Lung (tissue), 12 donors: ENCODE measurements around the gene RPRM. TPM values are rescaled to one million over a fixed set of nuclear protein-coding genes. Genes with fewer than 3 reads are reported as not detected.

ENCODE experiments used
- ATAC-seq: fragments of 200-7000 bp; cut with Tn5 transposase; one replicate; pipeline ENCODE4 v1.9.1; 2020; ENCODE audit warnings: moderate number of reproducible peaks; ENCODE audit not compliant: insufficient read depth, low FRiP score
- DNase-seq, 3 donors: peaks; one replicate each; pipeline ENCODE4 v3.0.0-alpha.2; 2013 to 2017
- H3K27ac ChIP-seq, 2 donors: one replicate each; pipeline ENCODE4 v1.5.1; 2013; ENCODE audit warnings: mild to moderate bottlenecking in 2 of 2, moderate library complexity in 2 of 2, control low read depth in 1 of 2, inconsistent platforms in 1 of 2, low read depth in 1 of 2, low read length in 1 of 2
- H3K27me3 ChIP-seq, 3 donors: one replicate each; pipeline ENCODE4 v1.5.1; 2013; ENCODE audit warnings: low read length in 2 of 3; ENCODE audit not compliant: control insufficient read depth in 3 of 3, insufficient read depth in 3 of 3
- H3K36me3 ChIP-seq, 4 donors: one replicate each; pipeline ENCODE4 v1.5.1; 2013; ENCODE audit warnings: low read length in 4 of 4, mild to moderate bottlenecking in 1 of 4, moderate library complexity in 1 of 4; ENCODE audit not compliant: control insufficient read depth in 4 of 4, insufficient read depth in 4 of 4
- H3K4me1 ChIP-seq, 5 donors: one replicate each; pipeline ENCODE4 v1.5.1; 2013; ENCODE audit warnings: low read length in 5 of 5, mild to moderate bottlenecking in 2 of 5, moderate library complexity in 1 of 5; ENCODE audit not compliant: control insufficient read depth in 5 of 5, insufficient read depth in 5 of 5
- H3K4me3 ChIP-seq: one replicate; pipeline ENCODE4 v1.5.1; 2013; ENCODE audit warnings: mild to moderate bottlenecking, control low read depth, moderate library complexity
- H3K9ac ChIP-seq, 2 donors: one replicate each; pipeline ENCODE4 v1.5.1; 2013; ENCODE audit warnings: low read length in 2 of 2, control low read depth in 1 of 2; ENCODE audit not compliant: insufficient read depth in 1 of 2
- H3K9me3 ChIP-seq, 4 donors: one replicate each; pipeline ENCODE4 v1.5.1; 2013; ENCODE audit warnings: low read length in 3 of 4, mild to moderate bottlenecking in 1 of 4, moderate library complexity in 1 of 4; ENCODE audit not compliant: control insufficient read depth in 4 of 4, insufficient read depth in 3 of 4
- WGBS, 2 donors: extraction: QIAGEN DNeasy Blood & Tissue Kit; methylation state at CpG; one replicate each; pipeline ENCODE4 v1.1.7; 2013; 5-methylcytosine and 5-hydroxymethylcytosine counted together
- polyA plus RNA-seq, 2 donors: library from polyadenylated mRNA; stranded (reverse); fragments of 200-250 nt; gene quantifications; one replicate each; pipeline ENCODE4 v1.2.1, GENCODE V29; 2013
- total RNA-seq, 2 donors: library from RNA; depleted of rRNA in 1 of 2; stranded (reverse); fragments of >200 nt in 1 of 2; gene quantifications; one replicate each; pipeline ENCODE4 v1.2.1, GENCODE V29; 2014 to 2021
- TF ChIP-seq, protein P1 (sequence below): IDR thresholded peaks from 2 replicates; pipeline ENCODE4 v1.5.1; 2012; ENCODE audit warnings: mild to moderate bottlenecking; ENCODE audit errors: control extremely low read depth, extremely low read depth
- donor health status: control.
- donor health status: control.
- donor health status: Bipolar disorder and iron deficiency.
- donor health status: healthy.
- donor health status: DM: yes; HTN: yes; CAD: no.

Gene RPRM
- total and polyA plus RNA-seq, 4 donors: 0.50 to 1.9 (median 1.1) TPM

DNA sequence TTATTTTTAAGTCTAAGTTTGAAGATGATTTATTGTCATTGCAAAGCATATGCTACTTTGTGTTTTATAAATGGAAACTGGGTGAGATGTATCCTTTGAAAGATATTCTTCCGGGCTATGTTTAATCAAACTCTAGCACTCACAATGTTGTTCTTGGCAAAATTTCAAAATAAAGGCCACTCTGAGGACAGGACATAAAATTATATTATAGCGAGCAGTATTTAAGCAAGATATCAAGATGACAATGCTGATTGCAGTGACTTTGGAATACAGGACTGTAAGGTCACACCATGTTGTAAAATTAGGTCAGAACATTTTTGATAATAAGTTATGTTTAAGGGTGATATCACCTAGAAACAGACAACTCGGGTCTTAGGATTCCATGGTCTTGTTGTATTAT is 14.2 kb downstream of the RPRM start:
- H3K27me3 ChIP-seq: peaks cover 0 to 6% (median 2%) of the 10 kb centered on the region in 3 donors
- 39 to 62% methylated on average over 3 of the region's 3 CpGs for WGBS, 2 donors
- TF ChIP-seq, protein P1, sequence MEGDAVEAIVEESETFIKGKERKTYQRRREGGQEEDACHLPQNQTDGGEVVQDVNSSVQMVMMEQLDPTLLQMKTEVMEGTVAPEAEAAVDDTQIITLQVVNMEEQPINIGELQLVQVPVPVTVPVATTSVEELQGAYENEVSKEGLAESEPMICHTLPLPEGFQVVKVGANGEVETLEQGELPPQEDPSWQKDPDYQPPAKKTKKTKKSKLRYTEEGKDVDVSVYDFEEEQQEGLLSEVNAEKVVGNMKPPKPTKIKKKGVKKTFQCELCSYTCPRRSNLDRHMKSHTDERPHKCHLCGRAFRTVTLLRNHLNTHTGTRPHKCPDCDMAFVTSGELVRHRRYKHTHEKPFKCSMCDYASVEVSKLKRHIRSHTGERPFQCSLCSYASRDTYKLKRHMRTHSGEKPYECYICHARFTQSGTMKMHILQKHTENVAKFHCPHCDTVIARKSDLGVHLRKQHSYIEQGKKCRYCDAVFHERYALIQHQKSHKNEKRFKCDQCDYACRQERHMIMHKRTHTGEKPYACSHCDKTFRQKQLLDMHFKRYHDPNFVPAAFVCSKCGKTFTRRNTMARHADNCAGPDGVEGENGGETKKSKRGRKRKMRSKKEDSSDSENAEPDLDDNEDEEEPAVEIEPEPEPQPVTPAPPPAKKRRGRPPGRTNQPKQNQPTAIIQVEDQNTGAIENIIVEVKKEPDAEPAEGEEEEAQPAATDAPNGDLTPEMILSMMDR: no peak
- no peaks in the 10 kb centered on the region for H3K36me3 ChIP-seq
- H3K27ac ChIP-seq: no peak overlapping the region
- no peak overlapping the region for H3K9ac ChIP-seq
- no peaks in the 10 kb centered on the region for H3K9me3 ChIP-seq
- no peaks in the 10 kb centered on the region for H3K4me1 ChIP-seq
- DNase-seq (no peak), ATAC-seq (no peak)
- H3K4me3 ChIP-seq: no peak overlapping the region

DNA sequence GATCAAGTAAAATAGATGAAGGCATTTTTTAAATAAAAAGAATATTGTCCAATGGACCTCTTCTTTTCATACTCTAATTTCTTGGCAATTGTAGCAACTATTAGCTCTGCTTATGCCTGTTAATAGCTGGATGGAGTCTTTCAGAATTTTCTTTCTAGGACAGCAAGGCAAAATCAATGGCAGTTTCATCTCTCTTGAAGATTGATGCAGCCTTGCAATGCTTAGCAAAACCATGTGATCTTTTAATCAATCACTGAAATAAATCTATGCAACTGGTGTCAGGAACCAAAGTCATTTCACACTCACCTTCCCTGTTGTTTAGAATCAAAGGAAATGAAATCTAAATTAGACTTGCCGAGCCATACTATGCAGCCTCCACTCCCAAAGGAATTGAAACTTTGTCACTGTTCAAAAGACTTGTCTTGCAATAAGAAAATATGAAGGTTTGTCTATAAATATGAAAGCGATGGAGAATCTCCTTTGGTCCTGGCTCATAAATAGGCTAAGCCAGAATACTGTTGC is 16.2 kb downstream of the RPRM start:
- Histone ChIP-seq H3K9ac (no peak overlapping the region), H3K36me3 (no peaks in the 10 kb centered on the region), H3K4me1 (no peaks in the 10 kb centered on the region), H3K27ac (no peak overlapping the region), H3K9me3 (no peaks in the 10 kb centered on the region), H3K27me3 (peaks cover 0 to 6% (median 2%) of the 10 kb centered on the region in 3 donors), H3K4me3 (no peak overlapping the region)
- WGBS, 2 donors: 76 to 79% methylated on average over 2 of the region's 2 CpGs
- ATAC-seq: no peak
- TF ChIP-seq, protein P1: no peak
- no peak for DNase-seq

DNA sequence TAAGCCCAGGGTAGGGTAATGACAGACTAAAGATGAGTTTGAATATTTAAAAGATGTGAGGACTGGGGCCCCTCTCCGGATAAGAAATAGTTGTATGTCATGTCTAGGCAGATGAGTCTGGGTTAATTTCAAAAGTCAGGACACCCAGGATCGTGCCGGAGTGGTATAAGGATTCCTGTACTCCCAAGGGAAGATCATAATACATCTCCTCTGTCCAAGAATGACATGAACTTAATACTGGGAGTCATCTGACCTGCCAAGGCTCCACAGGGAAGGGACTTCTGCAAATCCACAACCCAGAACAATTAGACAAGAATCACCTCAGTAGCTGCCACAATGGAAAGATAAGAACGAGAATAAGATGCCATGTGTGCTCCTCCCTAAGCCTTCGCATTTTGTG is 17.1 kb downstream of the RPRM start:
- no peak overlapping the region for H3K4me3 ChIP-seq
- TF ChIP-seq, protein P1: no peak
- H3K9me3 ChIP-seq: no peaks in the 10 kb centered on the region
- H3K36me3 ChIP-seq: no peaks in the 10 kb centered on the region
- no peaks in the 10 kb centered on the region for H3K4me1 ChIP-seq
- no peak overlapping the region for H3K27ac ChIP-seq
- WGBS, 2 donors: 76% methylated on average over 5 of the region's 5 CpGs
- peaks cover 0 to 6% (median 2%) of the 10 kb centered on the region in 3 donors for H3K27me3 ChIP-seq
- DNase-seq (no peak), ATAC-seq (no peak)
- H3K9ac ChIP-seq: no peak overlapping the region

GRCh38 chr2:153455861-153456260 is 22.7 kb downstream of the RPRM start:
- Histone ChIP-seq H3K4me3 (no peak overlapping the region), H3K27ac (no peak overlapping the region), H3K9me3 (no peaks in the 10 kb centered on the region), H3K4me1 (no peaks in the 10 kb centered on the region), H3K36me3 (no peaks in the 10 kb centered on the region), H3K27me3 (no peaks in the 10 kb centered on the region), H3K9ac (no peak overlapping the region)
- ATAC-seq (no peak), DNase-seq (no peak)
- TF ChIP-seq, protein P1: no peak
- WGBS, 2 donors: 82 to 85% methylated on average over 8 of the region's 8 CpGs
